Fibroblast of lung (primary cell): ENCODE results near the gene UBE2E2. TPM values are rescaled to one million over a fixed set of nuclear protein-coding genes. Genes with fewer than 3 reads are reported as not detected.

Source experiments
- DNase-seq, 2 donors: peaks; one replicate each; pipeline versions ENCODE4 v3.0.0 to v3.0.0-alpha.2; 2010; ENCODE audit warnings: low read depth in 2 of 2
- H2AFZ ChIP-seq: 2 replicates; pipeline ENCODE4 v1.5.1; 2012; ENCODE audit warnings: low read length, control low read depth, inconsistent platforms
- H3K27ac ChIP-seq: 2 replicates; pipeline ENCODE4 v1.5.1; 2011; ENCODE audit warnings: low read length, control low read depth; ENCODE audit not compliant: insufficient read depth
- H3K27me3 ChIP-seq: 2 replicates; pipeline ENCODE4 v1.5.1; 2011; ENCODE audit warnings: mild to moderate bottlenecking, low read length; ENCODE audit not compliant: control insufficient read depth, insufficient read depth
- H3K36me3 ChIP-seq: 2 replicates; pipeline ENCODE4 v1.5.1; 2011; ENCODE audit warnings: low read length; ENCODE audit not compliant: control insufficient read depth, insufficient read depth
- H3K4me1 ChIP-seq: 2 replicates; pipeline ENCODE4 v1.5.1; 2011; ENCODE audit warnings: low read length; ENCODE audit not compliant: control insufficient read depth, insufficient read depth; ENCODE audit errors: extremely low read depth
- H3K4me2 ChIP-seq: 2 replicates; pipeline ENCODE4 v1.5.1; 2011; ENCODE audit warnings: low read length, control low read depth; ENCODE audit not compliant: insufficient read depth; ENCODE audit errors: extremely low read depth
- H3K4me3 ChIP-seq, 4 experiments: fragments of 200-600 bp in 1 of 4; sonication (generic) in 1 of 4; replicated peaks in 1 of 4; 2 replicates each; pipeline ENCODE4 v1.5.1; 2011 to 2016; ENCODE audit warnings: low read length in 4 of 4, low read depth in 3 of 4, mild to moderate bottlenecking in 3 of 4, control low read depth in 2 of 4, inconsistent platforms in 1 of 4, mixed read lengths in 1 of 4; ENCODE audit not compliant: insufficient read depth in 1 of 4; ENCODE audit errors: control extremely low read depth in 1 of 4
- H3K79me2 ChIP-seq: 2 replicates; pipeline ENCODE4 v1.5.1; 2012; ENCODE audit warnings: mild to moderate bottlenecking, low read length, inconsistent platforms; ENCODE audit not compliant: control insufficient read depth, insufficient read depth
- H3K9ac ChIP-seq: 2 replicates; pipeline ENCODE4 v1.5.1; 2011; ENCODE audit warnings: mild to moderate bottlenecking, low read length, control low read depth; ENCODE audit not compliant: insufficient read depth
- H3K9me3 ChIP-seq: 2 replicates; pipeline ENCODE4 v1.5.1; 2012; ENCODE audit warnings: low read depth, low read length; ENCODE audit not compliant: control insufficient read depth, insufficient read depth
- H4K20me1 ChIP-seq: 2 replicates; pipeline ENCODE4 v1.5.1; 2011; ENCODE audit warnings: low read length; ENCODE audit not compliant: control insufficient read depth, insufficient read depth; ENCODE audit errors: extremely low read depth
- CTCF ChIP-seq, 2 donors: IDR thresholded peaks in 1 of 2; conservative IDR thresholded peaks in 1 of 2; 1 replicate in 1 of 2; 2 replicates in 1 of 2; pipeline ENCODE4 v1.5.1; 2011 to 2012; ENCODE audit warnings: low read length in 2 of 2, control low read depth in 1 of 2, inconsistent platforms in 1 of 2, low read depth in 1 of 2, mild to moderate bottlenecking in 1 of 2
- EZH2 ChIP-seq: IDR thresholded peaks from 2 replicates; pipeline ENCODE4 v1.5.1; 2012; ENCODE audit warnings: low read length, control low read depth, mild to moderate bottlenecking; ENCODE audit errors: missing control alignments
- polyA plus RNA-seq, 2 donors: library from polyadenylated mRNA; depleted of rRNA in 1 of 2; stranded (reverse) in 1 of 2; unstranded in 1 of 2; fragments of >200 nt; gene quantifications; 2 replicates each; pipeline ENCODE4 v1.2.1, GENCODE V29; 2011 to 2012; ENCODE audit warnings: missing spikeins in 1 of 2
- total RNA-seq: library from RNA; depleted of rRNA; stranded (reverse); fragments of >200 nt; gene quantifications from 2 replicates; pipeline ENCODE4 v1.2.1, GENCODE V29; 2014

The UBE2E2 gene
- total and polyA plus RNA-seq, 2 donors (not counting 1 experiment from before 2014, with no cell fraction given) = 79.8 to 127 TPM

DNA sequence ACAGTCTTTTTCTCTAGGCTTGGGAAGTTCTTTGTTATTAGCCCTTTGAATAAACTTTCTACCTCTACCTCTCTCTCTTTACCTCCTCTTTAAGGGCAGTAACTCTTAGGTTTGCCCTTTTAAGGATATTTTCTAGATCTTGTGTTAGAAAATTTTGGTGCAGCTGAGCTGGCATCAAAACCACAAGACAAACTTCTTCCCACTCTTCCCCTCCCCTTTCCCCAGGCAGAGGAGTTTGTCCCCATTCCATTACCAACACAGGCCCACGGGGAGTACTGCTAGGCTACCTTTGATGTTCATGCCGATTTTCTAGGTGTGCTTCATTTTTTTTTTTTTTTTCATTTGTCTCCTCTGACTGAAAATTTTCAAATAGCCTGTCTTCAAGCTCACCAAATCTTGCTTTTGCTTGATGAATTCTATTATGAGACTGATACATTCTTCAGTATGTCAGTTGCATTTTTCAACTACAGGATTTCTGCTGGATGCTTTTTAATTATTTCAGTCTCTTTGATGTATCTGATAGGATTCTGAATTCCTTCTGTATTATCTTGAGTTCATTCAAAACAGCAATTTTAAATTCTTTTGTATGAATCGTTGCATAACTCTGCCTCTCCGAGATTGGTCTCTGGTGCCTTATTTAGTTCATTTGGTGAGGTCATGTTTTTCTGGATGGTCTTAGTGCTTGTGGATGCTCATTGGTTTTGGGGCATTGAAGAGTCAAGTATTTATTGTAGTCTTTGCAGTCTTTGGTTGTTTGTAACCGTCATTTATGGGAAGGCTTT is 112.0 kb downstream of the UBE2E2 start:
- H3K9me3 ChIP-seq = no peaks in the 10 kb centered on the region
- no peak overlapping the region for H3K9ac ChIP-seq
- H3K4me3 ChIP-seq = no peak overlapping the region
- H4K20me1 ChIP-seq = no peaks in the 10 kb centered on the region
- DNase-seq = peak in 1 of 2 donors; percentile 42
- no peak overlapping the region for H3K4me2 ChIP-seq
- no peaks in the 10 kb centered on the region for H3K4me1 ChIP-seq
- no peaks in the 10 kb centered on the region for H3K36me3 ChIP-seq
- no peak for TF ChIP-seq EZH2
- TF ChIP-seq CTCF (conservative IDR thresholded peaks at IDR 0.05 in 1 of 2, IDR thresholded peaks at IDR 0.05 in 1 of 2; ENCODE audit: low read depth in 1 of 2, low read length in 2 of 2) = no peak
- no peak overlapping the region for H2AFZ ChIP-seq
- H3K27me3 ChIP-seq = no peaks in the 10 kb centered on the region
- no peak overlapping the region for H3K27ac ChIP-seq
- H3K79me2 ChIP-seq = peaks cover 6% of the 10 kb centered on the region

- no peak for TF ChIP-seq CTCF (conservative IDR thresholded peaks at IDR 0.05 in 1 of 2, IDR thresholded peaks at IDR 0.05 in 1 of 2; ENCODE audit: low read depth in 1 of 2, low read length in 2 of 2)
- DNase-seq = no peak
- Histone ChIP-seq H3K4me3 (no peak overlapping the region), H3K27ac (no peak overlapping the region), H3K9me3 (no peaks in the 10 kb centered on the region), H3K4me1 (no peaks in the 10 kb centered on the region), H3K36me3 (no peaks in the 10 kb centered on the region), H4K20me1 (no peaks in the 10 kb centered on the region), H3K79me2 (peaks cover 6% of the 10 kb centered on the region), H3K4me2 (no peak overlapping the region), H3K27me3 (no peaks in the 10 kb centered on the region), H3K9ac (no peak overlapping the region), H2AFZ (no peak overlapping the region)
Measured at GRCh38 chr3:23316924-23317323, 113.8 kb downstream of the UBE2E2 start.

DNA sequence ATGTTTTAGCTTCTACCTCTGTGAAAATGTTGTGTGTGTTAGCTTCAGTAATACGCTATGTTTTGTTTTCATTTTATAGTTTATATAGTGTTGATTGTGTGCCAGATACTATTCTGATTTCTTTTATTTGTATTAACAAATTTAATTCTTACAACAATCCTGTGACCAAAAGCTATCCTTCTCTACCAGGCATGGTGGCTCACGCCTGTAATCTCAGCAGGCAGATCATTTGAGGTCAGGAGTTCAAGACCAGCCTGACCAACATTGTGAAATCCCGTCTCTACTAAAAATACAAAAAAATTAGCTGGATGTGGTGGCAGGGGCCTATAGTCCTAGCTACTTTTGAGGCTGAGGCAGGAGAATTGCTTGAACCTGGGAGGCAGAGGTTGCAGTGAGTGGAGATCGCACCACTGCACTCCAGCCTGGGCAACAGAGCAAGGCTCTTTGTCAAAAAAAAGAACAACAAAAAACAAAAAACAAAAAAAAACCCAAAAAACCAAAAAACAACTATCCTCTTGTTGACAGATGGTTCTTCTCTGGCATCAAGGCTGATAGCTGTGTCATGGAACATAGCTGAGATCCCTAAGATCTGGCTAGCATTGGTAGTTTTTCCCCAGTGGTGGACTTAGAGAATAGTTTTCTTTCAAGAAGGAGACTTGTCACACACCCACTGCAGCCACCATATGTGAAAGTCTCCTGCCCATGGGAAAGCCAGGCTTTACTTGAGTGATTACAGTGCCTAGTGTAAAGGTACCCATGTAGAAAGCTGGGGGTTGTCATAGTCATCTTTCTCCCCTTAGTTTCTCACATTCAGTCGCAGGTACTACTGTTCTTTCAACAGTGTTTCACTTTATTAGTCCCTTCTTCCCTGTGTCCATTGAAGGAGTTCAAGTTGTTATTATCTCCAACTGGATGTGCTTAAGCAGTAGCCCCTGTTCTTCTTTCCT is 116.5 kb downstream of the UBE2E2 start:
- H3K9me3 ChIP-seq = no peaks in the 10 kb centered on the region
- H3K79me2 ChIP-seq = peaks cover 6% of the 10 kb centered on the region
- no peaks in the 10 kb centered on the region for H3K36me3 ChIP-seq
- no peak overlapping the region for H2AFZ ChIP-seq
- H3K27ac ChIP-seq = no peak overlapping the region
- no peak overlapping the region for H3K4me3 ChIP-seq
- peak in 1 of 2 donors; percentile 38 for DNase-seq
- H3K4me1 ChIP-seq = no peaks in the 10 kb centered on the region
- no peak for TF ChIP-seq CTCF (conservative IDR thresholded peaks at IDR 0.05 in 1 of 2, IDR thresholded peaks at IDR 0.05 in 1 of 2; ENCODE audit: low read depth in 1 of 2, low read length in 2 of 2)
- TF ChIP-seq EZH2 = no peak
- H3K27me3 ChIP-seq = no peaks in the 10 kb centered on the region
- H3K9ac ChIP-seq = no peak overlapping the region
- H4K20me1 ChIP-seq = no peaks in the 10 kb centered on the region
- no peak overlapping the region for H3K4me2 ChIP-seq
